GM19351 (cell line): ENCODE measurements around the gene DDX53.

ENCODE experiments used
- ATAC-seq: cut with Tn5 transposase; IDR thresholded peaks from one replicate; pipeline ENCODE4 v1.9.1; 2021; ENCODE audit warnings: mild to moderate bottlenecking, moderate library complexity; ENCODE audit not compliant: unreplicated experiment

The DDX53 gene

DNA sequence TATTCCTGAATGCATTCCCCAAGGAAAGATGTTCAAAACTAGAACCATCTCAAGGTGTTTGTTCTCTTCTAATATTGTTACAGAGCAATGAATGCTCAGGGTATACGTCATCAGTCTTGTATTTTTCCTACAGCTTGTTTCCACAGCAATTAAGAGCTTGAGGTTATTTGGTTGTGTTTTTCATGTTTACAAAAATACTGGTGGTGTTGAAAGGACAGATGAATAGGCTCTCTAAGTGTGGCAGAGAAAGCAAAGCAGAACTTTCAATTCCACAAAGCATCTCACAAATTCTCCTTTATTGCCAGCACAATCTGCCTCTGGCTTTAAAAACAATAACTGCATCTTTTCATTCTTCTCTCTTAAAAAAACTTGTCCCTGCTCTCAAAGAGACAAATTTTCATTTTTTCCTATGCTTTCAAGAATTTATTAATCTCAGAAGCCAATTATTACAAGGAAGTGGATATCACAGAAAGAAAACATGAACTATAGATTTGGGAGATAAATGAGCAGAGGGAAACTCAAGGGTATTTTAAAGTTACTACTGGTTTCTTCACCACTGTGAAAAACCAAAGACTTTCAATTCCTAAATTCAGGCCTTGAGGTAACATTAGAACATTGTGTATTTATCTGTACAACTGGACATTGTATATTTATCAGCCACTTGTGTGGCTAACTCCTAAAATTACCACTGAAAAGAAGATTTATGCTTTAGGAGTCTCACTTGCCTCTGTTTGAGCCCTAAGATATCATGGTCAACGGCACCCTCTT is 49.2 kb downstream of the DDX53 start:
- no peak for ATAC-seq

DNA sequence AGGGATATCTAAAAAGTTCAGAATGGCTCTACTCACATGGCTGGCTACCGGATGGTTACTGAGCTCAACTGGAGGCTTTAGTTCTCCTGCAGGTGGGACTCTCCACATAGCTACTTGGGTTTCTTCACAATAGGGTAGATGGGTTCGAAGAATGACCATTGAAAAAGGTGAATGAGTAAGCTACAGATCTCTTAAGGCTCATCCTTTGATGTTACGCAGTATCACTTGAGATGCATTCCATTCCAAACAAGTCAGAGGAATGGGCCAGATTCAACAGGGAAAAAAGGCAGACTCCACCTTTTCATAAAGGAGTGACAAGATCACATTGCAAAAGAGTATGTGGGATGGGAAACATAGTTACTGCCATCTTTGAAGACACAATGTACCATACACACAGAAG is 52.6 kb downstream of the DDX53 start:
- ATAC-seq, result no peak
